ENCODE measurements around the gene C1QC.

The C1QC gene

GRCh38 chr1:22636353-22636752, 7.1 kb upstream of the C1QC start, which contains the start of gene C1QA:
TSS of gene C1QA (plus strand) at chr1:22636628. CDS start at chr1:22637617, 989 bp downstream.
- H3K9ac ChIP-seq (ENCODE audit: low read depth, low read length): no peak within 1 kb of the TSS
- H3K9me3 ChIP-seq (ENCODE audit: control insufficient read depth, insufficient read depth, low read length): 0 out of 2 replicates have a peak, but pooled peaks cover 6% of the 10 kb centered on the region
- no peak within 1 kb of the TSS for H3K27ac ChIP-seq (ENCODE audit: low read depth, low read length)
- no peaks in the 10 kb centered on the region for H3K27me3 ChIP-seq (ENCODE audit: control insufficient read depth, insufficient read depth, low read length)
- peaks cover 8% of the 10 kb centered on the region for H3K4me1 ChIP-seq (ENCODE audit: control insufficient read depth, insufficient read depth, low read length)
- H3K4me3 ChIP-seq (ENCODE audit: low read depth, low read length): no peak within 1 kb of the TSS
- H3K36me3 ChIP-seq (ENCODE audit: control insufficient read depth, insufficient read depth, low read length): no peaks in the 10 kb centered on the region

GRCh38 chr1:22636927-22637326, 6.5 kb upstream of the C1QC start:
- Histone ChIP-seq H3K4me1 (ENCODE audit: control insufficient read depth, insufficient read depth, low read length) (0 out of 2 replicates have a peak, but pooled peaks cover 3% of the 10 kb centered on the region), H3K27me3 (ENCODE audit: control insufficient read depth, insufficient read depth, low read length) (no peaks in the 10 kb centered on the region), H3K27ac (ENCODE audit: low read depth, low read length) (no peak overlapping the region)

GRCh38 chr1:22637907-22638445, 5.5 kb upstream of the C1QC start:
- H3K27me3 ChIP-seq (ENCODE audit: control insufficient read depth, insufficient read depth, low read length): no peaks in the 10 kb centered on the region
- no peak overlapping the region for H3K27ac ChIP-seq (ENCODE audit: low read depth, low read length)
- H3K4me3 ChIP-seq (ENCODE audit: low read depth, low read length): no peak overlapping the region
- H3K9ac ChIP-seq (ENCODE audit: low read depth, low read length): no peak overlapping the region
- no peaks in the 10 kb centered on the region for H3K36me3 ChIP-seq (ENCODE audit: control insufficient read depth, insufficient read depth, low read length)
- 0 out of 2 replicates have a peak, but pooled peaks cover 3% of the 10 kb centered on the region for H3K4me1 ChIP-seq (ENCODE audit: control insufficient read depth, insufficient read depth, low read length)
- 0 out of 2 replicates have a peak, but pooled peaks cover 6% of the 10 kb centered on the region for H3K9me3 ChIP-seq (ENCODE audit: control insufficient read depth, insufficient read depth, low read length)

More at GRCh38 chr1:22636927-22637326, 6.5 kb upstream of the C1QC start:
- Histone ChIP-seq H3K9me3 (ENCODE audit: control insufficient read depth, insufficient read depth, low read length) (0 out of 2 replicates have a peak, but pooled peaks cover 6% of the 10 kb centered on the region), H3K36me3 (ENCODE audit: control insufficient read depth, insufficient read depth, low read length) (no peaks in the 10 kb centered on the region), H3K4me3 (ENCODE audit: low read depth, low read length) (no peak overlapping the region), H3K9ac (ENCODE audit: low read depth, low read length) (no peak overlapping the region)

- Histone ChIP-seq H3K4me3 (ENCODE audit: low read depth, low read length) (no peak overlapping the region), H3K4me1 (ENCODE audit: control insufficient read depth, insufficient read depth, low read length) (0 out of 2 replicates have a peak, but pooled peaks cover 3% of the 10 kb centered on the region), H3K27ac (ENCODE audit: low read depth, low read length) (no peak overlapping the region), H3K36me3 (ENCODE audit: control insufficient read depth, insufficient read depth, low read length) (no peaks in the 10 kb centered on the region), H3K9ac (ENCODE audit: low read depth, low read length) (no peak overlapping the region), H3K27me3 (ENCODE audit: control insufficient read depth, insufficient read depth, low read length) (no peaks in the 10 kb centered on the region), H3K9me3 (ENCODE audit: control insufficient read depth, insufficient read depth, low read length) (0 out of 2 replicates have a peak, but pooled peaks cover 6% of the 10 kb centered on the region)
Measured at GRCh38 chr1:22638476-22639234, 4.8 kb upstream of the C1QC start.

GRCh38 chr1:22639286-22639685, 4.1 kb upstream of the C1QC start:
- Histone ChIP-seq H3K36me3 (ENCODE audit: control insufficient read depth, insufficient read depth, low read length) (no peaks in the 10 kb centered on the region), H3K4me1 (ENCODE audit: control insufficient read depth, insufficient read depth, low read length) (0 out of 2 replicates have a peak, but pooled peaks cover 3% of the 10 kb centered on the region), H3K9ac (ENCODE audit: low read depth, low read length) (no peak overlapping the region), H3K27ac (ENCODE audit: low read depth, low read length) (no peak overlapping the region), H3K27me3 (ENCODE audit: control insufficient read depth, insufficient read depth, low read length) (no peaks in the 10 kb centered on the region), H3K4me3 (ENCODE audit: low read depth, low read length) (no peak overlapping the region), H3K9me3 (ENCODE audit: control insufficient read depth, insufficient read depth, low read length) (0 out of 2 replicates have a peak, but pooled peaks cover 6% of the 10 kb centered on the region)

- Histone ChIP-seq H3K27ac (ENCODE audit: low read depth, low read length) (no peak overlapping the region), H3K9ac (ENCODE audit: low read depth, low read length) (no peak overlapping the region), H3K9me3 (ENCODE audit: control insufficient read depth, insufficient read depth, low read length) (no peaks in the 10 kb centered on the region), H3K4me3 (ENCODE audit: low read depth, low read length) (no peak overlapping the region), H3K27me3 (ENCODE audit: control insufficient read depth, insufficient read depth, low read length) (no peaks in the 10 kb centered on the region), H3K36me3 (ENCODE audit: control insufficient read depth, insufficient read depth, low read length) (no peaks in the 10 kb centered on the region), H3K4me1 (ENCODE audit: control insufficient read depth, insufficient read depth, low read length) (0 out of 2 replicates have a peak, but pooled peaks cover 3% of the 10 kb centered on the region)
Measured at GRCh38 chr1:22641247-22641646, 2.2 kb upstream of the C1QC start.

GRCh38 chr1:22641906-22642636, 1.4 kb upstream of the C1QC start:
- no peak overlapping the region for H3K27ac ChIP-seq (ENCODE audit: low read depth, low read length)
- no peak overlapping the region for H3K9ac ChIP-seq (ENCODE audit: low read depth, low read length)
- no peak overlapping the region for H3K4me3 ChIP-seq (ENCODE audit: low read depth, low read length)

GRCh38 chr1:22643928-22644327, 495 bp downstream of the C1QC start:
- no peak overlapping the region for H3K4me3 ChIP-seq (ENCODE audit: low read depth, low read length)
- no peaks in the 10 kb centered on the region for H3K36me3 ChIP-seq (ENCODE audit: control insufficient read depth, insufficient read depth, low read length)
- H3K9ac ChIP-seq (ENCODE audit: low read depth, low read length): no peak overlapping the region
- H3K4me1 ChIP-seq (ENCODE audit: control insufficient read depth, insufficient read depth, low read length): 0 out of 2 replicates have a peak, but pooled peaks cover 3% of the 10 kb centered on the region
- H3K27me3 ChIP-seq (ENCODE audit: control insufficient read depth, insufficient read depth, low read length): no peaks in the 10 kb centered on the region
- H3K9me3 ChIP-seq (ENCODE audit: control insufficient read depth, insufficient read depth, low read length): no peaks in the 10 kb centered on the region
- no peak overlapping the region for H3K27ac ChIP-seq (ENCODE audit: low read depth, low read length)

More at GRCh38 chr1:22641906-22642636, 1.4 kb upstream of the C1QC start:
- no peaks in the 10 kb centered on the region for H3K36me3 ChIP-seq (ENCODE audit: control insufficient read depth, insufficient read depth, low read length)
- H3K9me3 ChIP-seq (ENCODE audit: control insufficient read depth, insufficient read depth, low read length): no peaks in the 10 kb centered on the region
- H3K4me1 ChIP-seq (ENCODE audit: control insufficient read depth, insufficient read depth, low read length): 0 out of 2 replicates have a peak, but pooled peaks cover 3% of the 10 kb centered on the region
- no peaks in the 10 kb centered on the region for H3K27me3 ChIP-seq (ENCODE audit: control insufficient read depth, insufficient read depth, low read length)

GRCh38 chr1:22645931-22646330, 2.5 kb downstream of the C1QC start:
- no peaks in the 10 kb centered on the region for H3K4me1 ChIP-seq (ENCODE audit: control insufficient read depth, insufficient read depth, low read length)
- no peak overlapping the region for H3K9ac ChIP-seq (ENCODE audit: low read depth, low read length)
- no peaks in the 10 kb centered on the region for H3K27me3 ChIP-seq (ENCODE audit: control insufficient read depth, insufficient read depth, low read length)
- no peaks in the 10 kb centered on the region for H3K36me3 ChIP-seq (ENCODE audit: control insufficient read depth, insufficient read depth, low read length)
- no peak overlapping the region for H3K27ac ChIP-seq (ENCODE audit: low read depth, low read length)
- no peaks in the 10 kb centered on the region for H3K9me3 ChIP-seq (ENCODE audit: control insufficient read depth, insufficient read depth, low read length)
- H3K4me3 ChIP-seq (ENCODE audit: low read depth, low read length): no peak overlapping the region

- Histone ChIP-seq H3K9me3 (ENCODE audit: control insufficient read depth, insufficient read depth, low read length) (no peaks in the 10 kb centered on the region), H3K4me3 (ENCODE audit: low read depth, low read length) (no peak overlapping the region), H3K9ac (ENCODE audit: low read depth, low read length) (no peak overlapping the region), H3K36me3 (ENCODE audit: control insufficient read depth, insufficient read depth, low read length) (no peaks in the 10 kb centered on the region), H3K27ac (ENCODE audit: low read depth, low read length) (no peak overlapping the region), H3K27me3 (ENCODE audit: control insufficient read depth, insufficient read depth, low read length) (no peaks in the 10 kb centered on the region), H3K4me1 (ENCODE audit: control insufficient read depth, insufficient read depth, low read length) (no peaks in the 10 kb centered on the region)
Measured at GRCh38 chr1:22646384-22646783, 3.0 kb downstream of the C1QC start.

All from HUES48 (cell line).